Putamen (tissue), 1 donor: ENCODE measurements around the gene CCDC152.

Source experiments
- DNase-seq: peaks from one replicate; pipeline ENCODE4 v3.0.0-alpha.2; 2016; ENCODE audit warnings: low spot score

CCDC152 gene

GRCh38 chr5:42781584-42781983, 25.0 kb downstream of the CCDC152 start:
- no peak for DNase-seq

GRCh38 chr5:42784132-42784531, 27.5 kb downstream of the CCDC152 start:
- no peak for DNase-seq

GRCh38 chr5:42785756-42786155, 29.1 kb downstream of the CCDC152 start:
- DNase-seq: no peak

GRCh38 chr5:42787073-42787472, 30.5 kb downstream of the CCDC152 start:
- DNase-seq: no peak

GRCh38 chr5:42787845-42788244, 31.2 kb downstream of the CCDC152 start:
- no peak for DNase-seq

GRCh38 chr5:42791151-42791550, 34.5 kb downstream of the CCDC152 start:
- no peak for DNase-seq

GRCh38 chr5:42798284-42799240, 41.9 kb downstream of the CCDC152 start:
- DNase-seq: no peak

GRCh38 chr5:42799241-42799608, 42.6 kb downstream of the CCDC152 start:
- DNase-seq: no peak

- no peak for DNase-seq
Observed at GRCh38 chr5:42799668-42800114, 43.1 kb downstream of the CCDC152 start.

- DNase-seq: no peak
Observed at GRCh38 chr5:42800748-42801330, 44.2 kb downstream of the CCDC152 start.

- no peak for DNase-seq
Observed at GRCh38 chr5:42801516-42802166, 45.0 kb downstream of the CCDC152 start.

GRCh38 chr5:42804717-42805339, 48.2 kb downstream of the CCDC152 start:
- DNase-seq: no peak

GRCh38 chr5:42806004-42806700, 49.5 kb downstream of the CCDC152 start:
- DNase-seq: no peak

GRCh38 chr5:42806701-42807262, 50.2 kb downstream of the CCDC152 start:
- no peak for DNase-seq

- peak; percentile 42 for DNase-seq
Observed at GRCh38 chr5:42807722-42808447, 51.3 kb downstream of the CCDC152 start.

- no peak for DNase-seq
Observed at GRCh38 chr5:42808888-42809611, 52.4 kb downstream of the CCDC152 start.

- no peak for DNase-seq
Observed at GRCh38 chr5:42810834-42811590, 54.4 kb downstream of the CCDC152 start.

- DNase-seq: peak; percentile 84
Observed at GRCh38 chr5:42811591-42812446, 55.2 kb downstream of the CCDC152 start, which contains the start of gene SELENOP. Gene SELENOP (minus strand): TSS chr5:42811892. CDS start chr5:42808353, 3,539 bp downstream.
